UCSD-AML1 (cell line): ENCODE measurements around the gene ADGRE3.
"Not testable (repeated sequence)": the region's sequence is repeated elsewhere in the genome, so short reads cannot be mapped to it uniquely, and the experiment has no call there.

ENCODE experiments used
- DNase-seq: peaks from one replicate; lab custom pipeline; 2025; ENCODE audit not compliant: unreplicated experiment; lab: John Stamatoyannopoulos, UW

The ADGRE3 gene

DNA sequence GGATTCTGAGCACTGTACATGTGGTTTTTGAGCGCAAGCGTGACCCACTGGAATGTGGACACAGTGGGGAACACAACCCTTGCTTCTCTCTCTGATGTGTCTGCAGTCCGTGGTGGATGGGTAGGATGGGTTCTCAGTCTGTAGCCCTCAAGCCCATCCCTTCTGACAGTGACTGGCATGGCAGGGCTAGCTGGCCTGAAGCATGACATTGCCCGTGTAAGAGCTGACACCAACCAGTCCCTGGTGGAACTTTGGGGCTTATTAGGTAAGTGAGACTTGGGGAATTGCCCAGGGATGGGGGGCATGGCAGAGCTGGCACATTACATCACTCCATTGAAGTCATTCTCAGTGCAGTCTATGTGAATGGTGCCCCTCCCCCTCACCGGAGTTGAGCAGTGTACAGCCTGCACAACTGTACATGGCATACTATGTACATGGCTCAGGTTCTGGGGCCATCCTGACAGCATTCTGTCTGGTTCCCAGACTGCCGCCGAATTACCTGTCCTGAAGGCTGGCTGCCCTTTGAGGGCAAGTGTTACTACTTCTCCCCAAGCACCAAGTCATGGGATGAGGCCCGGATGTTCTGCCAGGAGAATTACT is 75.0 kb downstream of the ADGRE3 start:
- DNase-seq: no peak

DNA sequence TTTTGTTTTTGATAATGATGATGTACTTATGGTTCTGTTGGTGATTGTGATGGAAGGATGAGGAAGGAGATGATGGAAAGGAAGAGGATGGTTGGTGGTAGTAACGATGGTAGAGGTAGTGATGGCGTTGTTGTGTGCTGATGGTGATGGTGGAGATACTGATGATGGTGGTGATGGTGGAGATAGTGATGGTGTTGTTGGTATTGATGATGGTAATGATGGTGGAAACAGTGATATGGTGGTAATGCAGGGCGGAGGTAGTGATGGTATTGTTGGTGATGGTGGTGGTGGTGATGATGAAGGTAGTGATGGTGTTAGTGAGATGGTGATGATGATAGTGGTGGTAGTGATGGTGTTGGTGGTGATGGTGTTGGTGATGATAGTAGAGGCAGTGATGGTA is 79.1 kb downstream of the ADGRE3 start:
- no peak for DNase-seq

DNA sequence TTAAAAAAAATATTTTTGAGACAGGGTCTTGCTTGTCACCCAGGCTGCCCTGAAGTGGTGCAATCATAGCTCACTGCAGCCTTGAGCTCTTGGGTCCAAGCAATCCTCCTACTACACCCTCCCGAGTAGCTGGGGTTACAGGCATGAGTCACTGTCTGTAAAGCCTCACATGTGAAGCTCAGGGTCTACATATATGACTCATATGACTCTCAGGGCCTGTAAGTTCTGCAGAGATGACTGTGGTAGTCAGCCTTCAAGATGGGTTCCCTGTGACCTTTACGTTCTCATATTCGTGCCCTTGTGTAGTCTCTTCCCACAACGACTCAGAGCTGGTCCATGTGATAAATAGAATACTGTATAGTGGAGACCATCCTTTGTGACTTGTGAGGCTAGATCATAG is 85.2 kb downstream of the ADGRE3 start:
- DNase-seq: not testable (repeated sequence)

DNA sequence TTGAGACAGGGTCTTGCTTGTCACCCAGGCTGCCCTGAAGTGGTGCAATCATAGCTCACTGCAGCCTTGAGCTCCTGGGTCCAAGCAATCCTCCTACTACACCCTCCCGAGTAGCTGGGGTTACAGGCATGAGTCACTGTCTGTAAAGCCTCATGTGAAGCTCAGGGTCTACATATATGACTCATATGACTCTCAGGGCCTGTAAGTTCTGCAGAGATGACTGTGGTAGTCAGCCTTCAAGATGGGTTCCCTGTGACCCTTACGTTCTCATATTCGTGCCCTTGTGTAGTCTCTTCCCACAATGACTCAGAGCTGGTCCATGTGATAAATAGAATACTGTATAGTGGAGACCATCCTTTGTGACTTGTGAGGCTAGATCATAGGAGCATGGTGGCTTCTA is 89.5 kb downstream of the ADGRE3 start:
- not testable (repeated sequence) for DNase-seq

DNA sequence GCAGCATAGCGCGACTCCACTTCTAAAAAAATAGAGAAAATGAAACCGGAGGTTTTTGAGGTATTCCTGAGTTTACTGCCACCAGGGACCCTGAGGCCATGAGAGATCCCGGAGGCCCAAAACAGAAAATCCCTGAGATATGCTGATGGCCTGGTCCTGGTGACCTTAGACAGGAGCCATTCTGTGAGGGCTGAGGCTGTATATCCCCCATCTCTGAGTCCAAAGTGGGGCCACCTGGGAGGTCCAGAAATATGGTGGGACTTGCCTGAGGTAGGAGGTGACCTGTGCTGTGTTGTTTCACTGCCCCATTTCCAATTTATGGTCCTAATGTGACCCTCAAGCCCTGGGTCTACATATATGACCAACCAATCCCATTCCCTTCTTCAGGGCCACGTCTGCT is 90.3 kb downstream of the ADGRE3 start:
- not testable (repeated sequence) for DNase-seq

DNA sequence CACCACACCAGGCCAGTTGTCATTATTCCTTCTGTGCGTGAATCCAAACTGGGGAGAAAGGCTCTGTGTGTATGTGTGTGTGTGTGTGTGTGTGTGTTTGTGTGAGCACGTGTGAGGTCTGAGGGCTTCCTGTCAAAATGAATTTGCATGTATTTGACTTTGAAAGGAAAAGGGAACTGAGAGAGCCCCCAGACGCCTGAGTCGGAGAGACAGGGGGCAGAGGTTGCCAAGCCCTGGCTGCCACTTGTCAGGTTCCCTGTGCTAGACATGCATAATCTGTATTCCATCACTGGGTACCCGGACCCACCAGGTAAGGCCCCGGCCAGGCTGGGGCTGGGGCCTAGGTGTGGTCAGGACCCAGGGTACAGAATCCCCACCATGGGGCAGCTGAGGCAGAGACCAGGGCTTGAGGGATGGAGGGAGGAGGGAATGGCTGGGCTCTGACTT is 91.7 kb downstream of the ADGRE3 start, which contains the start of gene CLEC17A:
Gene CLEC17A (plus strand): TSS at position 191 of the 447 bp plus-strand sequence. CDS start 77 bp downstream, at position 268.
- no peak for DNase-seq

DNA sequence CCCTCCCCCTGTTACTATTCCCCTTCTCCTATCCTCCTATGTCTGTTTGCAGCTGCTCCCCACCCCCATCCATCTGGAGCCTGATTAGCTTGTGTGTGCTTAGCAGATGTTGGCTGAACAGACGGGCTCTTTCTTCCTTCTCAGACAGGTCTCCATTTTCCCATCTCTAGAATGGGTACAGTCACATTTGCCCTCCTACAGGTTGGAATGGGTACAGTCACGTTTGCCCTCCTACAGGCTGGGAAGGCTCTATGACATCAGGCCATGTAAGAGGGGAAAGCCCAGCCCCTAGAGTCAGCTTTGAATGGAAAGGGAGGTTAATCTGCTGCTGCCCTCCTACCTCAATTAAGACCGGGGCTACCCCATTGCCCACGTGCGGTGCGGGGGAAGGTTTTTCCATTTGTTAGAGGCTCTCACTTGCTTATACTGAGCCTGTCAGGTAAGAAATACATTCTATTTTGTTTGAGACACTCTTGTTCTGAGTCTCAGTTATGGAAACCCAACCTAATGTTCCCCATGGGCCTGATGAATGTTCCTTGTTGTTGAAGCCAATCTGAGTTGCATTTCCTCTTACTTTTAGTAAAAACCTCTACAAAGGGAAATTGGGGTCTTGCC is 93.9 kb downstream of the ADGRE3 start:
- DNase-seq: no peak

DNA sequence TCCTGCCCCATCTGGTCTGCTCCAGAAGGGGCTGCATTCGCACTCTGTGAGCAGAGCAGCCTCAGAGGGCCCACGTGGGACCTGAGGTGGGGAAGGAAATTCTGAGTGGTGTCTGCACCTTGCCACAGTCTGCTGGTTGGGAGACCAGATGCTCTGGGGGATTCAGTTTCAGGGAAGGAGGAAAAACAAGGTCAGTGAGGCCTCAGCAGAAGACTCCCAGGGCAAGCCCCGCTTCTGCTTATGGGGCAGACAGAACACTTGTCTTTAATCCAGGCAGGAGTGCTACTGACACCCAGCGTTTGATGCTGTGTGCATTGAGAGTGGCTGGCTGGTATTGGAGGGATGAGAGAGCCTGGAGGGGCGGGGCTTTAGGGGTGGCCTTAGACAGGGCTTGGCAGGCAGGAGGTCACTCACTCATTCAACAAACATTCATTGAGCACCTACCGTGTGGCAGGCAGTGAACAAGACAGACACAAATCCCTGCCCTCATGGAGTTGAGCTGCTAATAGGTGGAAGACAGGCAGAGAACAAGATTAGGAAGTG is 96.7 kb downstream of the ADGRE3 start:
- DNase-seq: peak; percentile 24

DNA sequence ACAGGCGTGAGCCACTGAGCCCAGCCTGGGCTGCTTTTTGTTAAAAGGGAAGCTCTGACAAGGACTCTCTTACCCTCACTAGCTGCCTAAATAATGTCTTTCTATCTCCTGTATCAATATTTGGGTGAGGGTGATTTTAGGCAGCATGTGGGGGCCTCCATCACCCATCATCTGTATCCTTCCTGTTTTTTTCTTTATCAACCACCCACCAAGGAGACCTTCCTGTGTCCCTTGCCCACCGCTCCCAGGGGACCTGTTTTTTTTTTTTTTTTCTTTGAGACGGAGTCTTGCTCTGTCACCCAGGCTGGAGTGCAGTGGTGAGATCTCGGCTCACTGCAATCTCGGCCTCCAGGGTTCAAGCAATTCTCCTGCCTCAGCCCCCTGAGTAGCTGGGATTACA is 97.4 kb downstream of the ADGRE3 start:
- DNase-seq: no peak

DNA sequence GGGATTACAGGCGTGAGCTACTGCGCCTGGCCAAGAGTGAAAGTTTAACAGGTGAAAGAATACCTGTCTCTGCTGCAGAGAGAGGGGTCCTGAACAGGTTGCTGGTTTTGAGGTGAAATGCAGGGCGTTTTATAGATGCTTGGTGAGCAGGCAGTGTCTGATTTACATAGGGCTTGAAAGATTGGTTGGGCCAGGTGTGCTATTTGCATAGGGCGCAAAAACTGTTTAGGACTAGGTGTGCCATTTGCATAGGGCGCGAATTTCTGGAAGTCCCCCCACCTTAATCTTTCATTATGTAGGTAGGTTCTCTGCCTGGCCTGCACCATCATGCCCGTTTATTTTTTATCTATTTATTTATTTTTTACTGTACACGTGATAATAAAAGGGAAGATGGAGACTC is 98.3 kb downstream of the ADGRE3 start:
- no peak for DNase-seq

DNA sequence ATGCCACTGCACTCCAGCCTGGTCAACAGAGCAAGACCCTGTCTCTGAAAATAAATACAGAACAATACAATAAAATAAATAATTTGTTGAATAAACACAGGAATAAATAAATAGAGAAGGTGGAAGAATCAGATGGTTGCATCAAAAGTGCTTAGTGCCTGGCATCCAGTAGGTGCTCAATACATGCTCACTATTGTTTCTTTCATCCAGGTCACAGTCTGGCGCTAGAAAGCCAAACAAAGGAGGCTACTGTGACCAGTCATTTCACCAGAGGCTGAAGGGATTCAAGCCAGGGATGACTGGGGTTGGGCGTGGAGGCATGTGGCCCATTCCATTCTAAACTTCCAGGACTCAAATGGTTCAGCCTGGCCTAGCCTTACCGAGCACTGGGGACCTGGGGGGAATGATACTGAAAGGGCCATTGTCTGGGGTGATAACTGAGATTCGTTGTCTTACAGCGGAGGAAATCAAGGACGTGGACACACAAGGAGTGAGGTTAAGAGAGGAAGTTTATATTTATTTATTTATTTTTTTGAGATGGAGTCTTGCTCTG is 99.1 kb downstream of the ADGRE3 start:
- no peak for DNase-seq

DNA sequence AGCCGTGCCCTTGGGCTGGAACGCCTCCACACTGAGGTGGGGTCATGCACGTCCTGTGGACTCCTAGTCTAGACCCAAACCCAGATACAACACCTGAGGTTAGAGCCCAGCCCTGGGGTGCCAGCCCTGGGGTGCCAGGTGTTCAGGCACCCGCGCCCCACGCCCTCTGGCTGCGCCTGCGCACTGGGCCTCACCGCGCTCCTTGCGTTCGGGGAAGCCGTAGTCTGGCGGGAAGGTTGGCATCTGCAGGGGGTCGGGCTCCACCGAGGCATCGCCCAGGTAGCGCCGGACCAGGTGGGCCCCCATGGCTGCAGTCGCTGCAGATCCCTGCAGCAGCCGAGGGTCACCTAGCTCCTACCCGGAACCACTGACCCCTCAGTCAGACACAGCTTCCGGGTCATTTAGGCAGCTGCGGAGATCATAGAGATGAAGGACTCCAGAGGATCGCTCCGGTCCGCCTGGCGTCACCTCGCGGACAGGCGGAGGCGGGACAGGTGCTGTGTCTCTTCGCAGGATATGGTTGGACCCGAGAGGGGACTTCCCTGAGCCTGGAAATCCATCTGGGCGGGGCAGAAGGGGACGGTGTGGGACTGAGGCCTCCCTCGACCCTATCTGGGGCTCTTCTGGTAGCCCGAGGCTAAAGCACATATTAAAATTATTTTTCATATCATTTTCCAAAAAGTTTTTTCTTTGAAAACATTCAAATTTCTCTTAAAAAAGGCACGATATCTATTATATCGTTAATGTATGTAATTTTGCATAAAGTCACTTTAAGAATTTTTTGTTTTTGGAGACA is 102.8 kb downstream of the ADGRE3 start, which contains the start of gene NDUFB7:
Gene NDUFB7 (minus strand): TSS at position 372 of the 796 bp plus-strand sequence. CDS start 66 bp downstream, at position 306.
- DNase-seq: peak; percentile 92

DNA sequence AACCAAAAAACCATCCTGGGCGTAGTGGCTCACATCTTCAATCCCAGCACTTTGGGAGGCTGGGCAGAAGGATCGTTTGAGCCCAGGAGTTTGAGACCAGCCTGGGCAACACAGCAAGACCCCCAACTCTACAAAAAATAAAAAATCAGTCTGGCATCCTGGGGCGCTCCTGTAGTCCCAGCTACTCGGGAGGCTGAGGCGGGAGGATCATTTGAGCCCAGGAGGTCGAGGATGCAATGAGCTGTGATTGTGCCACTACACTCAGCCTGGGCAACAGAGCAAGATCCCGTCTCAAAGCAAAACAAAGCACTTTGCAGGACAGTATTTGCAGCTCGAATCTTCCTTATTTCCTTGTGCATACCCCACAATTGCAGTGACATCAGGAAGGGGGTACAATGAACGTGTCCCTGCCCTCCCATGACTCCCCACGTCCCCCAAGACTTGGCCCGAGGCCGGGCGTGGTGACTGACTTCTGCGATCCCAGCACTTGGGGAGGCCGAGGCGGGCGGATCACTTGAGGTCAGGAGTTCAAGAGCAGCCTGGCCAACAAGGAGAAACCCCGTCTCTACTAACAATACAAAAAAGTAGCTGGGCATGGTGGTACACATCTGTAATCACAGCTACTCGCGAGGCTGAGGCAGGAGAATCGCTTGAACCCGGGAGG is 103.6 kb downstream of the ADGRE3 start:
- no peak for DNase-seq
